Epithelial cell of proximal tubule (primary cell): Measurements from ENCODE around the gene ZBED4. TPM values are rescaled to one million over a fixed set of nuclear protein-coding genes. Genes with fewer than 3 reads are reported as not detected.

Experiments
- DNase-seq: peaks from one replicate; pipeline ENCODE4 v3.0.0-alpha.2; 2011; ENCODE audit warnings: low read depth
- H3K4me3 ChIP-seq: 2 replicates; pipeline ENCODE4 v1.5.1; 2011; ENCODE audit warnings: low read depth, mild to moderate bottlenecking, low read length
- CTCF ChIP-seq: conservative IDR thresholded peaks from 2 replicates; pipeline ENCODE4 v1.5.1; 2012; ENCODE audit warnings: low read depth, mild to moderate bottlenecking, low read length
- total RNA-seq: library from RNA; depleted of rRNA; stranded (reverse); fragments of >200 nt; gene quantifications from 2 replicates; pipeline ENCODE4 v1.2.3, GENCODE V29; 2015

Gene ZBED4
- total RNA-seq, 1 donor from 2014 or later, result 14.5 TPM

- no peak for DNase-seq
- TF ChIP-seq CTCF, result no peak
Observed at GRCh38 chr22:49827271-49827852, 26.3 kb upstream of the ZBED4 start.

GRCh38 chr22:49827853-49828598 is 25.6 kb upstream of the ZBED4 start, which contains the start of gene BRD1:
Gene BRD1, minus strand, starts transcription at chr22:49827873. Its CDS starts 3,556 bp downstream, at chr22:49824317.
- TF ChIP-seq CTCF, result no peak
- DNase-seq, result no peak
- H3K4me3 ChIP-seq, result peak within 1 kb of the TSS; percentile 84

More at GRCh38 chr22:49827271-49827852, 26.3 kb upstream of the ZBED4 start:
- H3K4me3 ChIP-seq, result peak overlapping the region; percentile 84

GRCh38 chr22:49828599-49828965 is 25.1 kb upstream of the ZBED4 start:
- no peak for TF ChIP-seq CTCF
- H3K4me3 ChIP-seq, result no peak overlapping the region
- DNase-seq, result no peak

GRCh38 chr22:49829044-49829853 is 24.4 kb upstream of the ZBED4 start:
- no peak for TF ChIP-seq CTCF
- DNase-seq, result no peak

GRCh38 chr22:49833340-49834007 is 20.2 kb upstream of the ZBED4 start:
- DNase-seq, result no peak
- no peak for TF ChIP-seq CTCF
- H3K4me3 ChIP-seq, result no peak overlapping the region

More at GRCh38 chr22:49829044-49829853, 24.4 kb upstream of the ZBED4 start:
- H3K4me3 ChIP-seq, result no peak overlapping the region
